T follicular helper cell (primary cell): Measurements from ENCODE around the gene SEMA7A.
"Not testable (repeated sequence)": the region's sequence is repeated elsewhere in the genome, so short reads cannot be mapped to it uniquely, and the experiment has no call there.

Experiments
- DNase-seq: peaks from one replicate; pipeline ENCODE4 v3.0.0-alpha.2; 2020; ENCODE audit warnings: low read depth

Gene SEMA7A

GRCh38 chr15:74399511-74400312 lies 34.0 kb downstream of the SEMA7A start:
- DNase-seq: no peak

GRCh38 chr15:74399100-74399499 lies 34.7 kb downstream of the SEMA7A start:
- no peak for DNase-seq

- no peak for DNase-seq
These were observed 35.6 kb downstream of the SEMA7A start for GRCh38 chr15:74398183-74398582.

- no peak for DNase-seq
These were observed 36.3 kb downstream of the SEMA7A start for GRCh38 chr15:74397239-74398068.

- DNase-seq: no peak
These were observed 37.1 kb downstream of the SEMA7A start for GRCh38 chr15:74396445-74397238.

- no peak for DNase-seq
These were observed 37.7 kb downstream of the SEMA7A start for GRCh38 chr15:74396146-74396438.

- DNase-seq: no peak
These were observed 38.2 kb downstream of the SEMA7A start for GRCh38 chr15:74395319-74396145.

GRCh38 chr15:74394090-74394846 lies 39.5 kb downstream of the SEMA7A start:
- DNase-seq: no peak

- DNase-seq: no peak
These were observed 40.3 kb downstream of the SEMA7A start for GRCh38 chr15:74393423-74393822.

- DNase-seq: no peak
These were observed 40.9 kb downstream of the SEMA7A start for GRCh38 chr15:74392902-74393301.

GRCh38 chr15:74392451-74392830 lies 41.3 kb downstream of the SEMA7A start:
- DNase-seq: no peak

- no peak for DNase-seq
These were observed 41.9 kb downstream of the SEMA7A start for GRCh38 chr15:74391582-74392450.

- DNase-seq: no peak
These were observed 43.0 kb downstream of the SEMA7A start for GRCh38 chr15:74390647-74391288.

- not testable (repeated sequence) for DNase-seq
These were observed 43.6 kb downstream of the SEMA7A start for GRCh38 chr15:74390049-74390646.

- DNase-seq: no peak
These were observed 44.3 kb downstream of the SEMA7A start for GRCh38 chr15:74389241-74390048.

GRCh38 chr15:74388363-74388951 lies 45.3 kb downstream of the SEMA7A start:
- no peak for DNase-seq

- DNase-seq: no peak
These were observed 46.0 kb downstream of the SEMA7A start for GRCh38 chr15:74387621-74388362.
